Gastroesophageal sphincter (tissue), 3 donors: ENCODE data around the gene ROBO1.

Experiments
- CTCF ChIP-seq, 4 experiments: fragments of 200-600 bp in 2 of 4; fragments of 450-650 bp in 2 of 4; sonication (generic) in 1 of 4; IDR thresholded peaks; one replicate each; pipeline ENCODE4 v1.5.1; 2017 to 2019; ENCODE audit warnings: antibody characterized with exemption in 4 of 4, mild to moderate bottlenecking in 2 of 4, moderate library complexity in 2 of 4
- EP300 ChIP-seq: sonication (generic); formaldehyde crosslinking; IDR thresholded peaks from one replicate; pipeline ENCODE4 v1.6.1; 2017; ENCODE audit warnings: antibody characterized with exemption, mild to moderate bottlenecking
- POLR2A ChIP-seq, 2 donors: fragments of 450-650 bp; IDR thresholded peaks; one replicate each; pipeline ENCODE4 v1.6.1; 2017; ENCODE audit warnings: antibody characterized with exemption in 2 of 2, mild to moderate bottlenecking in 2 of 2, moderate library complexity in 1 of 2
- POLR2AphosphoS5 ChIP-seq: sonication (generic); formaldehyde crosslinking; IDR thresholded peaks from one replicate; pipeline ENCODE4 v1.6.1; 2017; ENCODE audit warnings: antibody characterized with exemption

GRCh38 chr3:79378064-79378463, 389.7 kb downstream of the ROBO1 start:
- TF ChIP-seq CTCF (IDR thresholded peaks at IDR 0.05) (no peak), POLR2A (IDR thresholded peaks at IDR 0.05) (no peak), POLR2AphosphoS5 (no peak), EP300 (no peak)
